ENCODE measurements around the gene PJVK.

DNA sequence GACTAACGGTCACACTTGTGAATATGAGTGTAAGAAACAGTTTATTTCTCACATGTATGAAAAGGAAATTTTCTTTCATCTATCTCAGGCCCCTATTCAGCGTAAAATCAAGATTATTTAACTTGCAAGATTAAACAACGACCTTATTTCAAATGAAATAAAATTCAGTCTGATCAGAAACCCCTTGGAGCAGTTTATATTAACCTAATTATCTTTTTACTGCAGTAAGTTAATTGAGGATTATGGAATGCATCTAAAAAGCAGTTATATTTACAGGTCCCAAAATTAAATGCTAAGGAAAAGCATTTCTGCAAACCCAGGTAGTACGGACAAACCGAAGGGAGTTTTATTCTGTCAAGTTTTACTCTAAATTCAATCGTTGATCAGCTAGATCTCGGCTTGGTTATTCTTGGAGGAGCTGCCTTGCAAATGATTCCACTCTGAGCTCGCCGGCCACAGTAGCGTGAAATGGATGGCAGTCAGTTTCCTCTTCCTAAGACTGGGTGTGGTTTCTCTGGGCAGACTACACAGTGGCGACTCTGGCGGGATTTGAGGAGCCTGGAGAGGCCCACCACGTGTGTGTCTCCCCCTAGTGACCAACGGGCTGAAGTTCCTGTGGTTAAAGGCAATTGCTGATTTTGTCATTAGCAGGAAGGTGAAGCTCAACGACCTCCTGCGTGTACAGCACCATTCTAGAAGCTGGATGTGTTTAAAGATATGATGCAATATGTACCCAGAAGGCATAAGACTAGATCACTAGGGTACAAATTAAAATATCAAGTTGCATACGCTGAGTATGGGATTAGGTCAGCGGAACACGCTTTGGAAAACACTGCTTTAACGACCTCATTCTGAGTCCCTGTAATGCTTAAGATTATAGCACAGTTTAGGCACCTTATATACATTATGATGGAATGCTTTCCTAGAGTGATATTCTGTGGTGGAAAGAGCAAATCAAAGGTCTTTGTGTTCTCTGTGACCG lies 36.6 kb upstream of the PJVK start:
- TF ChIP-seq, protein P1, sequence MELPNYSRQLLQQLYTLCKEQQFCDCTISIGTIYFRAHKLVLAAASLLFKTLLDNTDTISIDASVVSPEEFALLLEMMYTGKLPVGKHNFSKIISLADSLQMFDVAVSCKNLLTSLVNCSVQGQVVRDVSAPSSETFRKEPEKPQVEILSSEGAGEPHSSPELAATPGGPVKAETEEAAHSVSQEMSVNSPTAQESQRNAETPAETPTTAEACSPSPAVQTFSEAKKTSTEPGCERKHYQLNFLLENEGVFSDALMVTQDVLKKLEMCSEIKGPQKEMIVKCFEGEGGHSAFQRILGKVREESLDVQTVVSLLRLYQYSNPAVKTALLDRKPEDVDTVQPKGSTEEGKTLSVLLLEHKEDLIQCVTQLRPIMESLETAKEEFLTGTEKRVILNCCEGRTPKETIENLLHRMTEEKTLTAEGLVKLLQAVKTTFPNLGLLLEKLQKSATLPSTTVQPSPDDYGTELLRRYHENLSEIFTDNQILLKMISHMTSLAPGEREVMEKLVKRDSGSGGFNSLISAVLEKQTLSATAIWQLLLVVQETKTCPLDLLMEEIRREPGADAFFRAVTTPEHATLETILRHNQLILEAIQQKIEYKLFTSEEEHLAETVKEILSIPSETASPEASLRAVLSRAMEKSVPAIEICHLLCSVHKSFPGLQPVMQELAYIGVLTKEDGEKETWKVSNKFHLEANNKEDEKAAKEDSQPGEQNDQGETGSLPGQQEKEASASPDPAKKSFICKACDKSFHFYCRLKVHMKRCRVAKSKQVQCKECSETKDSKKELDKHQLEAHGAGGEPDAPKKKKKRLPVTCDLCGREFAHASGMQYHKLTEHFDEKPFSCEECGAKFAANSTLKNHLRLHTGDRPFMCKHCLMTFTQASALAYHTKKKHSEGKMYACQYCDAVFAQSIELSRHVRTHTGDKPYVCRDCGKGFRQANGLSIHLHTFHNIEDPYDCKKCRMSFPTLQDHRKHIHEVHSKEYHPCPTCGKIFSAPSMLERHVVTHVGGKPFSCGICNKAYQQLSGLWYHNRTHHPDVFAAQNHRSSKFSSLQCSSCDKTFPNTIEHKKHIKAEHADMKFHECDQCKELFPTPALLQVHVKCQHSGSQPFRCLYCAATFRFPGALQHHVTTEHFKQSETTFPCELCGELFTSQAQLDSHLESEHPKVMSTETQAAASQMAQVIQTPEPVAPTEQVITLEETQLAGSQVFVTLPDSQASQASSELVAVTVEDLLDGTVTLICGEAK (IDR thresholded peaks at IDR 0.05; ENCODE audit: borderline replicate concordance) = peak; percentile 14; the same call in 1 of the 2 replicates
- no peak; the same call in 1 of the 2 replicates for TF ChIP-seq RAD51 (IDR thresholded peaks at IDR 0.05)
- TF ChIP-seq RAD21 (IDR thresholded peaks at IDR 0.05; ENCODE audit: insufficient read depth, low read depth, low read length) = peak; percentile 85
- no peak for TF ChIP-seq E2F4 (IDR thresholded peaks at IDR 0.05; ENCODE audit: low read depth, low read length)
- peak; percentile 95 to 97 (median 97); a peak in 5 of 6 replicates for TF ChIP-seq CTCF (IDR thresholded peaks at IDR 0.05 in 2 of 3, conservative IDR thresholded peaks at IDR 0.05 in 1 of 3; ENCODE audit: control insufficient read depth in 2 of 3, extremely low read depth in 1 of 3, insufficient read depth in 1 of 3, low read depth in 3 of 3, low read length in 3 of 3)
- TF ChIP-seq SREBF2 (IDR thresholded peaks at IDR 0.05; ENCODE audit: low read length) = no peak
- TF ChIP-seq NR2C2 (IDR thresholded peaks at IDR 0.05; ENCODE audit: borderline replicate concordance, control insufficient read depth, insufficient read length, low read depth) = no peak
- no peak; the same call in none of the 2 replicates for TF ChIP-seq FOXM1 (IDR thresholded peaks at IDR 0.05; ENCODE audit: low read depth, low read length)
- TF ChIP-seq, protein P2, sequence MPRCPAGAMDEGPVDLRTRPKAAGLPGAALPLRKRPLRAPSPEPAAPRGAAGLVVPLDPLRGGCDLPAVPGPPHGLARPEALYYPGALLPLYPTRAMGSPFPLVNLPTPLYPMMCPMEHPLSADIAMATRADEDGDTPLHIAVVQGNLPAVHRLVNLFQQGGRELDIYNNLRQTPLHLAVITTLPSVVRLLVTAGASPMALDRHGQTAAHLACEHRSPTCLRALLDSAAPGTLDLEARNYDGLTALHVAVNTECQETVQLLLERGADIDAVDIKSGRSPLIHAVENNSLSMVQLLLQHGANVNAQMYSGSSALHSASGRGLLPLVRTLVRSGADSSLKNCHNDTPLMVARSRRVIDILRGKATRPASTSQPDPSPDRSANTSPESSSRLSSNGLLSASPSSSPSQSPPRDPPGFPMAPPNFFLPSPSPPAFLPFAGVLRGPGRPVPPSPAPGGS (IDR thresholded peaks at IDR 0.05; ENCODE audit: borderline replicate concordance, insufficient read depth, low read depth, low read length, poor library complexity, severe bottlenecking) = no peak
